H1 (cell line): ENCODE measurements around the gene FBXO17. TPM values are rescaled to one million over a fixed set of nuclear protein-coding genes. Genes with fewer than 3 reads are reported as not detected.

Experiments
- CTCF ChIA-PET: fragments of 300-600 bp; sonication (Branson Sonifier 250); formaldehyde crosslinking; loops from one replicate; lab custom pipeline; 2021; ENCODE audit not compliant: partially characterized antibody; lab: Charles Lee
- POLR2A ChIA-PET: fragments of 300-600 bp; sonication (Branson Sonifier 250); formaldehyde crosslinking; loops from one replicate; lab custom pipeline; 2021; ENCODE audit warnings: inconsistent platforms; ENCODE audit not compliant: partially characterized antibody; lab: Charles Lee
- DNase-seq, 2 experiments: peaks; one replicate each; pipeline versions ENCODE4 v3.0.0 to v3.0.0-alpha.2; 2010 to 2022; ENCODE audit warnings: low spot score in 2 of 2, low read depth in 1 of 2, mixed read lengths in 1 of 2
- FAIRE-seq: peaks from 2 replicates; lab custom pipeline; 2011; peaks lifted over from hg19 to GRCh38; lab: Jason Lieb, UNC
- H2AFZ ChIP-seq: 2 replicates; pipeline ENCODE4 v1.8.1; 2012; ENCODE audit warnings: low read length, inconsistent platforms
- H2AK5ac ChIP-seq: 2 replicates; pipeline ENCODE4 v1.6.1; 2013; ENCODE audit warnings: low read depth, low read length
- H2BK120ac ChIP-seq: replicated peaks from 2 replicates; pipeline ENCODE3; 2013; ENCODE audit warnings: low read depth, low read length, inconsistent platforms
- H2BK12ac ChIP-seq: 2 replicates; pipeline ENCODE4 v1.6.1; 2013; ENCODE audit warnings: low read depth, low read length
- H2BK15ac ChIP-seq: 2 replicates; pipeline ENCODE4 v1.6.1; 2013; ENCODE audit warnings: low read length
- H2BK20ac ChIP-seq: 2 replicates; pipeline ENCODE4 v1.6.1; 2013; ENCODE audit warnings: low read length
- H2BK5ac ChIP-seq: 2 replicates; pipeline ENCODE4 v1.6.1; 2013; ENCODE audit warnings: low read depth, low read length
- H3K14ac ChIP-seq: 2 replicates; pipeline ENCODE4 v1.6.1; 2013; ENCODE audit warnings: inconsistent platforms; ENCODE audit not compliant: insufficient read length
- H3K18ac ChIP-seq: 2 replicates; pipeline ENCODE4 v1.6.1; 2013; ENCODE audit warnings: low read length; ENCODE audit errors: extremely low read depth
- H3K23ac ChIP-seq: 2 replicates; pipeline ENCODE4 v1.6.1; 2013; ENCODE audit warnings: inconsistent platforms; ENCODE audit not compliant: insufficient read length
- H3K23me2 ChIP-seq: 2 replicates; pipeline ENCODE4 v1.6.1; 2013; ENCODE audit warnings: low read depth, low read length
- H3K27ac ChIP-seq: 2 replicates; pipeline ENCODE4 v1.6.1; 2011; ENCODE audit warnings: low read depth, low read length, inconsistent platforms
- H3K27me3 ChIP-seq, 4 experiments: replicated peaks in 1 of 4; 1 replicate in 1 of 4; 2 replicates in 3 of 4; pipeline versions ENCODE4 v1.6.1 to v1.8.1; 2011 to 2013; ENCODE audit warnings: low read length in 3 of 4, mild to moderate bottlenecking in 3 of 4, inconsistent platforms in 2 of 4, mixed read lengths in 2 of 4, moderate library complexity in 1 of 4; ENCODE audit not compliant: control insufficient read depth in 3 of 4, insufficient read depth in 3 of 4; ENCODE audit errors: extremely low read depth in 1 of 4
- H3K36me3 ChIP-seq, 4 experiments: 2 replicates each; pipeline versions ENCODE4 v1.6.1 to v1.8.1; 2011 to 2013; ENCODE audit warnings: mild to moderate bottlenecking in 4 of 4, low read length in 3 of 4, moderate library complexity in 2 of 4, control low read depth in 1 of 4, inconsistent platforms in 1 of 4; ENCODE audit not compliant: insufficient read depth in 4 of 4, control insufficient read depth in 2 of 4
- H3K4ac ChIP-seq: replicated peaks from 2 replicates; pipeline ENCODE3; 2013; ENCODE audit warnings: low read length, low read depth, mixed read lengths, inconsistent platforms; ENCODE audit not compliant: insufficient read length
- H3K4me1 ChIP-seq, 4 experiments: replicated peaks in 1 of 4; 1 replicate in 1 of 4; 2 replicates in 3 of 4; pipeline versions ENCODE4 v1.6.1 to v1.8.1; 2011 to 2013; ENCODE audit warnings: low read length in 3 of 4, inconsistent platforms in 2 of 4, mixed read lengths in 1 of 4; ENCODE audit not compliant: insufficient read depth in 4 of 4, control insufficient read depth in 3 of 4
- H3K4me2 ChIP-seq, 2 experiments: 2 replicates each; pipeline versions ENCODE4 v1.6.1 to v1.8.1; 2011 to 2013; ENCODE audit warnings: low read depth in 2 of 2, low read length in 2 of 2, control low read depth in 1 of 2, inconsistent platforms in 1 of 2, mild to moderate bottlenecking in 1 of 2; ENCODE audit not compliant: insufficient read depth in 1 of 2
- H3K4me3 ChIP-seq, 4 experiments: fragments of 200-600, 300-600 bp in 1 of 4; sonication (generic), shearing (Covaris generic), sonication (Bioruptor Twin) in 1 of 4; 2 replicates each; pipeline versions ENCODE4 v1.5.1 to v1.8.1; 2011 to 2016; ENCODE audit warnings: low read length in 4 of 4, low read depth in 3 of 4, control low read depth in 2 of 4, inconsistent platforms in 2 of 4, mild to moderate bottlenecking in 2 of 4, mixed read lengths in 1 of 4, moderate library complexity in 1 of 4; ENCODE audit not compliant: insufficient read depth in 2 of 4; ENCODE audit errors: extremely low read depth in 1 of 4
- H3K56ac ChIP-seq: replicated peaks from 2 replicates; pipeline ENCODE3; 2013; ENCODE audit warnings: low read depth, mild to moderate bottlenecking, mixed read lengths, low read length, inconsistent platforms; ENCODE audit not compliant: insufficient read length
- H3K79me1 ChIP-seq: 2 replicates; pipeline ENCODE4 v1.6.1; 2013; ENCODE audit warnings: low read depth, low read length, control low read depth
- H3K79me2 ChIP-seq, 2 experiments: 2 replicates each; pipeline versions ENCODE4 v1.6.1 to v1.8.1; 2012 to 2013; ENCODE audit warnings: low read length in 2 of 2, mild to moderate bottlenecking in 2 of 2, inconsistent platforms in 1 of 2; ENCODE audit not compliant: insufficient read depth in 2 of 2, control insufficient read depth in 1 of 2
- H3K9ac ChIP-seq, 4 experiments: replicated peaks in 1 of 4; 1 replicate in 1 of 4; 2 replicates in 3 of 4; pipeline versions ENCODE4 v1.6.1 to v1.8.1; 2011 to 2013; ENCODE audit warnings: low read depth in 3 of 4, low read length in 3 of 4, control low read depth in 2 of 4, mild to moderate bottlenecking in 2 of 4, moderate library complexity in 2 of 4, inconsistent platforms in 1 of 4; ENCODE audit errors: extremely low read depth in 1 of 4
- H3K9me3 ChIP-seq, 2 experiments: 2 replicates each; pipeline versions ENCODE4 v1.6.1 to v1.8.1; 2012 to 2013; ENCODE audit warnings: mild to moderate bottlenecking in 2 of 2, moderate library complexity in 2 of 2, control low read depth in 1 of 2, inconsistent platforms in 1 of 2, low read depth in 1 of 2, low read length in 1 of 2, mixed read lengths in 1 of 2; ENCODE audit not compliant: insufficient read depth in 2 of 2
- H4K20me1 ChIP-seq, 2 experiments: replicated peaks in 1 of 2; 2 replicates each; pipeline versions ENCODE3 to v1.8.1; 2011 to 2013; ENCODE audit warnings: inconsistent platforms in 2 of 2, low read length in 2 of 2, mild to moderate bottlenecking in 1 of 2; ENCODE audit not compliant: insufficient read depth in 2 of 2, control insufficient read depth in 1 of 2
- H4K5ac ChIP-seq: 2 replicates; pipeline ENCODE4 v1.6.1; 2013; ENCODE audit warnings: low read length, low read depth, mixed read lengths, inconsistent platforms; ENCODE audit not compliant: insufficient read length
- H4K8ac ChIP-seq: 2 replicates; pipeline ENCODE4 v1.8.0; 2013; ENCODE audit warnings: mild to moderate bottlenecking, moderate library complexity, low read length, inconsistent platforms; ENCODE audit not compliant: insufficient read depth; ENCODE audit errors: extremely low read depth
- H4K91ac ChIP-seq: replicated peaks from 2 replicates; pipeline ENCODE3; 2013; ENCODE audit warnings: low read length, mixed read lengths, inconsistent platforms; ENCODE audit not compliant: insufficient read length
- CHD1 ChIP-seq: IDR thresholded peaks from 2 replicates; pipeline ENCODE4 v1.6.1; 2012; ENCODE audit warnings: low read depth, low read length, improper control_type of control experiment
- WGBS, 2 experiments: shearing (Covaris generic) in 1 of 2; methylation state at CpG; one replicate each; pipeline versions ENCODE4 v1.1.6 to v1.1.7; 2013 to 2015; ENCODE audit warnings: low lambda C conversion rate in 2 of 2, mixed read lengths in 2 of 2, inconsistent platforms in 1 of 2, low coverage in 1 of 2, missing lambda C conversion rate in 1 of 2; ENCODE audit not compliant: insufficient replicate concordance in 2 of 2, insufficient coverage in 1 of 2, insufficient read length in 1 of 2; ENCODE audit errors: extremely low coverage in 1 of 2, missing lambda C conversion rate in 1 of 2; 5-methylcytosine and 5-hydroxymethylcytosine counted together
- polyA plus RNA-seq, 7 experiments: library from polyadenylated mRNA; depleted of rRNA in 3 of 7; stranded (reverse) in 5 of 7; unstranded in 2 of 7; fragments of >200 nt in 5 of 7; fragments of 200-250 nt in 2 of 7; gene quantifications; 1 replicate in 5 of 7; 2 replicates in 1 of 7; 4 replicates in 1 of 7; pipeline versions ENCODE4 v1.2.1 to v1.2.3, GENCODE V29; 2011 to 2013; ENCODE audit warnings: missing spikeins in 2 of 7, mixed read lengths in 2 of 7
- total RNA-seq: library from RNA; stranded (reverse); fragmentation: NEBNext Ultra II Directional; extraction: Animal tissue kit (Norgen Biotek cat#: 25700); gene quantifications from 2 replicates; pipeline ENCODE4 v1.2.1, GENCODE V29; 2021

The FBXO17 gene
- total and polyA plus RNA-seq, 2 of the 8 experiments (the other 6 are each of a cell fraction or from before 2014, with no cell fraction given) = 11.7 to 15.3 TPM

DNA sequence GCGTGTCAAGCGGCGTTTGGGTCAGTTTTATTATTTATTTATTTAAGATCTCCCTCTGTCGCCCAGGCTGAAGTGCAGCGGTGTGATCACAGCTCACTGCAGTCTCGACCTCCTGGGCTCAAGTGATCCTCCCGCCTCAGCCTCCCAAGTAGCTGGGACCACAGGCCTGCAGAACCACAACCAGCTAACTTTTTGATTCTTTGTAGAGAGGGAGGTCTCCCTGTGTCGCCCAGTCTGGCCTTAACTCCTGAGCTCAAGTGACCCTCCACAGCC is 44.1 kb downstream of the FBXO17 start:
- no peak for TF ChIP-seq CHD1
- peak overlapping the region; percentile 17 for H4K5ac ChIP-seq
- H3K4me1 ChIP-seq = peaks cover 0 to 2% (median under 1%) of the 10 kb centered on the region in 4 experiments; a peak in 3 of 7 replicates
- H4K91ac ChIP-seq = no peak overlapping the region
- no peaks in the 10 kb centered on the region for H4K20me1 ChIP-seq
- peaks cover 4% of the 10 kb centered on the region; the same call in 1 of the 2 replicates for H3K23me2 ChIP-seq
- peak overlapping the region; percentile 62 to 93 (median 86) for H3K4me3 ChIP-seq
- FAIRE-seq (no peak), DNase-seq (no peak)
- H2BK5ac ChIP-seq = peak overlapping the region; percentile 11; the same call in 1 of the 2 replicates
- ChIA-PET CTCF (interaction anchor here (1.1 to 9.8 kb wide), 8 partner anchors 13 to 295 kb away, joined by 3 to 120 read pairs (median 6); no protein-coding TSS in a partner anchor), POLR2A (interaction anchor here (0.6 to 3.1 kb wide), 16 partner anchors 9 to 416 kb away, joined by 3 to 36 read pairs (median 4); partner anchors contain the start of gene ECH1)
- no peak overlapping the region for H2BK20ac ChIP-seq
- H3K56ac ChIP-seq = no peak overlapping the region
- H2AK5ac ChIP-seq = no peak overlapping the region
- peak overlapping the region; percentile 47; the same call in 1 of the 2 replicates for H4K8ac ChIP-seq
- H2BK15ac ChIP-seq = no peak overlapping the region
- peaks cover 5 to 26% (median 14%) of the 10 kb centered on the region in 4 experiments; a peak in 5 of 8 replicates for H3K36me3 ChIP-seq
- no peak overlapping the region for H3K14ac ChIP-seq
- peaks cover 10 to 11% of the 10 kb centered on the region in 2 experiments for H3K9me3 ChIP-seq
- 37% methylated on average over 8 of the region's 8 CpGs; no CpG with 5 or more reads in 1 of the 2 experiments for WGBS, 2 experiments
- no peak overlapping the region for H2BK120ac ChIP-seq
- no peak overlapping the region for H3K27ac ChIP-seq
- no peaks in the 10 kb centered on the region for H3K27me3 ChIP-seq
- H3K4ac ChIP-seq = no peak overlapping the region
- no peak overlapping the region for H2AFZ ChIP-seq
- H3K79me2 ChIP-seq = peaks cover 0 to 47% of the 10 kb centered on the region in 2 experiments; a peak in 2 of 4 replicates
- H3K18ac ChIP-seq = no peak overlapping the region
- H3K9ac ChIP-seq = peak overlapping the region; percentile 93 to 99 (median 96); a peak in 6 of 7 replicates
- H2BK12ac ChIP-seq = no peak overlapping the region
- peaks cover 18% of the 10 kb centered on the region for H3K79me1 ChIP-seq
- no peak overlapping the region for H3K23ac ChIP-seq
- peak overlapping the region; percentile 69 to 84 for H3K4me2 ChIP-seq
